HG02588 (cell line): ENCODE measurements around the gene NDUFS7.
"Not testable (repeated sequence)": the region's sequence is repeated elsewhere in the genome, so short reads cannot be mapped to it uniquely, and the experiment has no call there.

ENCODE experiments used
- ATAC-seq: cut with Tn5 transposase; IDR thresholded peaks from one replicate; pipeline ENCODE4 v1.9.1; 2021; ENCODE audit warnings: mild to moderate bottlenecking, moderate library complexity; ENCODE audit not compliant: unreplicated experiment

Gene NDUFS7

GRCh38 chr19:1429750-1430149, 46.0 kb downstream of the NDUFS7 start:
- no peak for ATAC-seq

GRCh38 chr19:1430246-1430645, 46.5 kb downstream of the NDUFS7 start:
- no peak for ATAC-seq

DNA sequence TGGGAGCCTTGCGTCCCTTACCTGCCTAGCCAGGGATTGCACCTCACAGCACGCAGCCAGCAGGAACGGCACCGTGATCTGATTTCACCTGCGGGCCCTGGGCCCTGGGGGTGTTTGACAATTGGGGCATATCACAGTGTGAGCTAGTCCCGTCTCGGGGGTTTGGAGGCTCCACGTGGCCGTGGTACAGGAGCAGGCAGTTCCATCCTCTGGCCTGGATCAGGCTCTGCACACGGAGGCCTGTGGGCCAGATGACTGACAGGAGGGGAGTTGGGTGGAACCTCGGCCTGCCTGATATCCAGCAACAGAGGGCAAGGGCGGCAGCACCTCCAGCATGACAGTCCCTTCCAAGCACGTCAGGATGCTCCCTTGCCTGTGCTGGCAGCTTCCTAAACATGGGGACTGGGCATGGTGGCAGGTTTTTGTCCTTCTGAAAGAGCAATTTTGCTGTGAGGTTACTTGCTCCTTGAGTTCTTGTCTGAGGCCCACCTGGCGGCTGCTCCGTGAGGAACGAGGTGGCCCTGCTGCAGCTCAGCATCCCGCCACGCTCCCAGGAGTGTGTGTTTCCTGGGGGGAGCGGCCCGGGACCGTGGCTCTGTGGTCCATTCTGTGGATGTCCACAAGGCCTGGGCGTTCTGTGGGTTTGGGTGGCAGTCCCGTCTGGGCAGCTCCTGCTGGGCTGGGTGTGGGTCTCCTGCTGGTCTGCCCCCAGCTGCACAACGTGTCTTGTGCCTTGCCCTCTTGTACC, 48.2 kb downstream of the NDUFS7 start:
- no peak for ATAC-seq

DNA sequence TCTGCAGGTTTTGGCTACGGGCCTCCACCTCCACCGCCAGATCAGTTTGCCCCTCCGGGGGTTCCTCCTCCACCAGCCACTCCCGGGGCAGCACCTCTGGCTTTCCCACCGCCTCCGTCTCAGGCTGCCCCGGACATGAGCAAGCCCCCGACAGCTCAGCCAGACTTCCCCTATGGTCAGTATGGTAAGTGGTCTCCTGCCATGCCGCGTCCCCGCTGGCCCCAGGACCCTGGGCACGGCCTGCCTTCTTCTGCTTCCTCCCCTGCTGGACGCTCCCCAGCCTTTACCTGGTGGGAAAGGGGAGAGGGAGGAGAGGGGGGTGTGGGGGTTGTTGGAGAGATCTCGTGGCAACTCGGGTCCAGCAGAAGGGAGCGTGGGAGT, 48.8 kb downstream of the NDUFS7 start:
- no peak for ATAC-seq

DNA sequence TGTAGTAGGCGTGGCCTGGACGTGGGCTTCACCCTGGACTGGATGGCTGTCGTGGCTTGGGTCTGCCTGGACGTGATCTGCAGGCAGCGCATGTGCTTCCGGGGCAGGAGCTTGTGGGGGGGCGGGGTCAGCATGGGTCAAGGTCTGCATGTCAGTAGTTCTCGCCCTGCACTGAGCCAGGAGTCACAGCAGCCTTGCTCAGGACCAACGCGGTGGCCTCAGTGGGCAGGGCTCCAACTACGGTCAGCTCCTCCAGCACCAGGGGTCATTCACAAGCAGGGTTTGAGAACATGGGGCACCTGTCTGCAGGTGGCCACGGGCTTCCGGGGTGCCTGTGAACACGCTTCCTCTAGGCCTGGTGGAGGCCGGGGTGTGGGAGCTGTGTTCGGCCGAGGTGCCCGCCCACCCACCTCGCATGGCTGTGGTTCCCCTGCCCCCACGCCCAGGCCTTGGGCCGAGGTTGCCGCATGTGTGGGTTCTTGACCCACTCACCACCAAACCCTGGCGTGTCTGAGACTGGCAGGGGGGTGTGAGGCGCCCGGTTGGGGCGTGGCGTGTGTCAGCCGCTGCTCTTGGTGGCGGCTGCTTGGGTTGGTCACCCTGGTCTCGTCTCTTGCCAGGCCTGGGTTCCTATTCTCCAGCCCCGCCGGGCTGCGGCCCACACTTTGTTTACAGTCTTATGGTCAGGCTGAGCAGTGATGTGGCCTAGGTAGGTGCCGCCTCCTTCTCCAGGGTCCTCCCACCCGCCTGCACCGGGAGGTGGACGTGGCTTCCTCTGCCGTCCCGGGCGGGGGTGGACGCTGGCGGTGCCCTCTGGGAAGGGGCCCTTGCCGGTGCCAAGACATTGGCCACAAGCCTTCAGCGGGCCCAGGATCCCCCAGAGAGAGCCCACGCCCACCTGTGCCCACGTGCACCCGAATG, 49.7 kb downstream of the NDUFS7 start:
- no peak for ATAC-seq

- no peak for ATAC-seq
Observed at GRCh38 chr19:1434040-1434366, 50.3 kb downstream of the NDUFS7 start.

GRCh38 chr19:1434577-1435060, 50.9 kb downstream of the NDUFS7 start:
- ATAC-seq, result no peak

DNA sequence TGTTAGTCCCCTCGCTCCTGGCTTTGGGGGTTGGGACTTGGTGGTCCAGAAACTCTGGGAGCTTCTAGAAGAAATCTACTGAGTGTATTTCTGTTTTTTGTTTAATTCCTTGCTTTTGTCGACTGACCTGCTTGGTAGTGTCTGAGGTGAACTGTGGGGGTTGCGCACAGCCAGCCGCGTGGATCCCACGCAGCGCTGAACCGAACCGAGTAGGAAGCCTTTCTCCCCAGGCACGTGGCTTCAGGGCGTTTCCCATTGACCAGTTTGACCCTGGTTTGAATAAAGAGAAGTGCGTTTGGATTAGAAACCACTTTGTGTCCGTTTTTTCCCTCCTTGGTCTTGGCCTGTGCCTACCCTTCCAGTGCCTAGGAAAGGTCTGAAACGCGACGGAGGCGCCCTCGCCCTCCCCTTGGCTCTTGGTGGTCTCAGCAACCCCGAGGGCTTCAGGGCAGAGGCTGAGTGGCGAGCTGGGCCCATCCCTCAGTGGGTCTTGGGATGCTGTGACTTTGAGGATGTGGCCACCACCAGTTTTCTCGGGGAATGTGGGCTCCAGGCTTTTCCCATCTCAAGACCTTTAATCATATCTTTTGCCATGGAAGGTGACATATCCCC, 51.8 kb downstream of the NDUFS7 start:
- ATAC-seq, result no peak

- no peak for ATAC-seq
Observed at GRCh38 chr19:1437609-1438008, 53.9 kb downstream of the NDUFS7 start.

DNA sequence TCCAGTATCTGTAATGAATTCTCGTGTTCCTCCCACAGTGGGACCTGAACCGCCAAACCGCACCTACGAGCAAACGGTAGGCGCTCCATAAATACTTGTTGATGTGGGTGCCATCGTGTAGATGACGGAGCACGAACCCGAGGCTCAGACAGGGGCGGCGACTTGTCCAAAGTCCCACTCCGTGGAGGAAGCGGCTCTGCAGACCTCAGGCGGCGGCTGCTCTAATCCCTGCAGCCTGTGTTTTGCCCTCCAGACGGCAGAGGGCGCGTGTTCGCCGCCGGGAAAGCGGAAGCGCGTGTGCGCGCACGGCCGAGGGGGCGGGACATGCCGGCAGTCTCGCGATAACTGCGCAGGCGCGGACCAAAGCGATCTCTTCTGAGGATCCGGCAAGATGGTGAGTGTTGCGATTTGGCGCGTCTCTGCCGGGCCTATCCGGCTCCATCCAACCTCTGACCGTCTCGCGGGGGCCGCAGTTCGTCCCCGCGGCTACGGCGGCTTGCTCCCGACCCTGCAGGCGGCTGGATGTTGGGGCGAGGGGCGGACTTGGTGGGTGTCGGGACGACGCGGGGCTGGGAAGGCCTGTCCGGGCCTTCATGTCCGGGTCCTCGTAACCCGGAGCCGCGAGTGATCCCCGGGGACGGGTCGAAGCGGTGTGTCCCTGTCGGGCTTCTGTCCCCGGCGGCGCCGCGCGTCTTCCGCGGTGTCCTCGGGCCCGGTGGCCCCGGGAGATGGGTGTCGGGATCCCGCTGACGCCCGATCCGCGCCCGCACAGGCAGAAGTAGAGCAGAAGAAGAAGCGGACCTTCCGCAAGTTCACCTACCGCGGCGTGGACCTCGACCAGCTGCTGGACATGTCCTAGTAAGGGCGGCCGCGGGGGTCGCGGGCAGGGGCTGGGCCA, 54.6 kb downstream of the NDUFS7 start, which contains the start of gene RPS15:
Gene RPS15, plus strand, starts transcription at position 362 of the 898 bp plus-strand sequence. Its CDS starts 30 bp downstream, at position 392.
- peak; percentile 82 for ATAC-seq

- ATAC-seq, result no peak
Observed at GRCh38 chr19:1438933-1439354, 55.2 kb downstream of the NDUFS7 start.

DNA sequence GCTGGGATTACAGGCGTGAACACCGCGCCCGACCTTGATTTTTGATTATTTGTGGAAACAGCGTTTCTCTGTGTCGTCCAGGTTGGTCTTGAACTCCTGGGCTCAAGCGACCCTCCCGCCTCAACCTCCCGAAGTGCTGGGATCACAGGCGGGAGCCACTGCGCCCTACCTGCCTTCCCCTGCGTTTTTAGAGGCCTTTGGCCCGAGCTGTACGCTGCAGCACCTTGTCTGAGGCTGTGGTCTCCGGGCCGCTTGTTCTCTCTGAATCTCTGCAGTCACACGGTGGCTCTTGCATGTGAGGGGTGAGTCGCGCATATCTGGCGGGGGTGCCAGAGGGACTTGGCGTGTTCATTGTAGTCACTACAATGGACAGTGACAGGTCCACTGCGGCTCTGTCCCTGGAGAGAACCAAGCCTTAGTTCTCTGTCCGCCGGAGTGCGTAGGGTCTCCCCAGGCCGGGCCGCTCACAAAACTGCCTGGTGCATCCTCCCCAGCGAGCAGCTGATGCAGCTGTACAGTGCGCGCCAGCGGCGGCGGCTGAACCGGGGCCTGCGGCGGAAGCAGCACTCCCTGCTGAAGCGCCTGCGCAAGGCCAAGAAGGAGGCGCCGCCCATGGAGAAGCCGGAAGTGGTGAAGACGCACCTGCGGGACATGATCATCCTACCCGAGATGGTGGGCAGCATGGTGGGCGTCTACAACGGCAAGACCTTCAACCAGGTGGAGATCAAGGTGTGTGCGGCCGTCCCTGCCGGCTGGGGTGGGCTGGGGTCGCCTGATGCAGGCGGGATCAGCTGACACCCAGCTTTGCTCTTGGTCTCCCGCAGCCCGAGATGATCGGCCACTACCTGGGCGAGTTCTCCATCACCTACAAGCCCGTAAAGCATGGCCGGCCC, 56.1 kb downstream of the NDUFS7 start:
- not testable (repeated sequence) for ATAC-seq

DNA sequence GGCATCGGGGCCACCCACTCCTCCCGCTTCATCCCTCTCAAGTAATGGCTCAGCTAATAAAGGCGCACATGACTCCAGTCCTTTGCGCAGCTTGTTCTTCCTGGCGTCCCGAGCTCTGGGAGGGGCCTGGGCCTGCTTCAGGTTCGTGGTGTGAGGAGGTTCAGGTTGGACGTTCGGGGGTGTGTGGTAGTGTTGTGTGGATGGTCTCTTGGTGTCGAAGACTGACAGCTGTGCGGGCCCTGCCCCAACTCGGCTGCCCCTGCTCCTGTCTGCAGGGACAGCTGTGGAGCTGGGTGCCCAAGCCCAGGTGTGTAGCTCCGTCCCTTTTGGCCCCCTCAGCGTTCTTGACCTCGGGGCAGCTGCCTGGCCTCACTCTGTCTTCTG, 56.7 kb downstream of the NDUFS7 start:
- ATAC-seq, result no peak

DNA sequence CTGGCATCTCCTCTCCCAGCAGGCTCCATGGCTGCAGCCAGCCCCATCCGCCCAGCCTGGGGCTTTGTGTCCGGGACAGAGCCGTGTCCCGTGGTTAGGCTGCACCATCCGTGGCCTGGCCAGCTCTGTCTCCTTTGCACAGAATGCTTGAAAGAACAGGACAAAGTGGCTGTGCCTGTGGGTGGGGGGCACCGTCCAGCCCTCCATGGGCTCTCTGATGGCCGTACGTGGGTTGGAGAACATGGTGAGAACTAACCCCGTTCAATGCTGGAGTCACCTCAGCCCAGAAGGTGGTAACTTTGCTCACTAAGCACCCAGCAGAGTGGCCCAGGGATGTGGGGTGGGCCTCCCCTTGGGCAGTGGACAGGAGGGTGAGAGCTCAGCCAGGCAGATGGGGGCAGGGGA, 57.3 kb downstream of the NDUFS7 start:
- no peak for ATAC-seq

DNA sequence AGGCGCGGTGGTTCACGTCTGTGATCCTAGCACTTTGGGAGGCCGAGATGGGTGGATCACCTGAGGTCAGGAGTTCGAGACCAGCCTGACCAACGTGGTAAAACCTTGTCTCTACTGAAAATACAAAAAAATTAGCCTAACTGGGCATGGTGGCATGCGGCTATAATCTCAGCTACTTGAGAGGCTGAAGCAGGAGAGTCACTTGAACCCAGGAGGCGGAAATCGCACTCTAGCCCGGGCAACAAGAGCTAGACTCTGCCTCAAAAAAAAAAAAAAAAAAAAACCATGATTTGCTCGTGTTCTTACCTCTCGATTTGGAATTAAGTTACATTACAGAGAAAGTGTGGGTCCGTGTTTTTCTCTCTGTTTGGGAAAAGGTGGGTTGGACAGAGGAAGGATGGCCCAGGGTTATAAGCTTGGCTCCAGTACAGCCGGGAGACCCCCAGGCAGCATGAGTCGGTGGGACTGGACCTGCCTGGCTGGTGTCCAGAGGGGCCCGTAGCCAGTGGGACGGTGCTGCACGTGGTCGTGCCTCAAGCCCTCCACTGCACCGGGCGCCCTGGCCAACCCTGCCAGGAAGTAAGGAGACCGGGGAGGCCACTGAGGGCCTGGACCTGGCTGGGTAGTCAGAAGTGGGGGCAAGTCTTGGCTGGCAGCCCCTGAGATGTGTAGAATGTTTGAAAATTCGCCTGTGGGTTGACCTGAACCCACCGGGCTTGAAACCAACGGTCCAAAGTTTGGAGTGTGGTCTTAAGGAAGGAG, 58.2 kb downstream of the NDUFS7 start:
- ATAC-seq, result no peak
